ENCODE data around the gene SRSF1. TPM values are rescaled to one million over a fixed set of nuclear protein-coding genes. Genes with fewer than 3 reads are reported as not detected.

SRSF1 gene
- total and polyA plus RNA-seq, 5 donors from 2014 or later = 46.1 to 114 (median 50.8) TPM

DNA sequence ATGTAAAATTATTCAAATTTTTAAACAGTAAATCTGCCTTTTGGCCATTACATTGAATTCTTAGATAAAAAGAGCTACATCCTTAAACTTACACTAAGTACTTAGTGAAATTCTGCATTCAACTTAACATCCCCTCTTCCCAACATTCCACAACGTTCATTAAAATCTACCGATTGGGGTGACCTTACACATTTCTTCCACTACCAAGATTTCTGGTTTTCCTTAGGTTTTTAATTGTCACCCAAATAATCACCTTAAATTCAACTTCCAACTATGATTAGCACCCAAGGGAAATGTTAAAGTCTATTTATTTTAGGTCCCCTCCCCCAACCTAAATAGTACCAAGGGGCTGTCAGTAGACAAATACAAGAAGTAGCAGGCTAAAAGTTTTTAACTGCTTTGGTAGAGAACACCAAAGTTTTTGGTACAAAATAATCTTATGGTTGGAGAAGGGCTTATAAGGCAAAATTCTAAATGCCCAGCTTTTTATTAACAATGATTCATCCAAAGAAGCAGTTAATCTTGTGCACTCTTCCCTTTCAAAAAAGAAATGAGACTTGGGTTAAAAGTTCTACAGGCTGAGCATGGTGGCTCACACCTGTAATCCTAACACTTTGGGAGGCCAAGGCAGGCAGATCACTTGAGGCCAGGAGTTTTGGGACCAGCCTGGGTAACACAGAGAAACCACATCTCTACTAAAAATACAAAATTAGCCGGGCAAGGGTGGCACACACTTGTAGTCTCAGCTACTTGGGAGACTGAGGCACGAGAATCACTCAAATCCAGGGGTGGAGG, 4.7 kb downstream of the SRSF1 start:
- Histone ChIP-seq H3K4me3 (ENCODE audit: low read depth, low read length) (no peak overlapping the region), H3K36me3 (ENCODE audit: control insufficient read depth, insufficient read depth, low read length) (peaks cover 47% of the 10 kb centered on the region), H3K9me3 (ENCODE audit: control insufficient read depth in 2 of 2, low read length in 2 of 2) (no peaks in the 10 kb centered on the region), H3K27ac (ENCODE audit: insufficient read depth, low read length, poor library complexity, severe bottlenecking) (no peak overlapping the region), H3K27me3 (ENCODE audit: control insufficient read depth, insufficient read depth, low read length) (no peaks in the 10 kb centered on the region), H3K4me1 (ENCODE audit: control insufficient read depth, insufficient read depth, low read length, poor library complexity, severe bottlenecking) (peaks cover 40% of the 10 kb centered on the region)
- peak overlapping the region in 2 of 3 donors; percentile 8 to 42 for H3K27ac Mint-ChIP-seq
- ATAC-seq (ENCODE audit: low read depth in 2 of 2) = no peak
- peaks cover 24 to 77% (median 49%) of the 10 kb centered on the region in 4 donors for H3K4me1 Mint-ChIP-seq
- DNase-seq = no peak
- H3K4me3 Mint-ChIP-seq = peak overlapping the region in 2 of 4 donors; percentile 13 to 54
- H3K9me3 Mint-ChIP-seq = no peaks in the 10 kb centered on the region
- H3K36me3 Mint-ChIP-seq = peaks cover 37% of the 10 kb centered on the region
- H3K27me3 Mint-ChIP-seq = peaks cover 2% of the 10 kb centered on the region

DNA sequence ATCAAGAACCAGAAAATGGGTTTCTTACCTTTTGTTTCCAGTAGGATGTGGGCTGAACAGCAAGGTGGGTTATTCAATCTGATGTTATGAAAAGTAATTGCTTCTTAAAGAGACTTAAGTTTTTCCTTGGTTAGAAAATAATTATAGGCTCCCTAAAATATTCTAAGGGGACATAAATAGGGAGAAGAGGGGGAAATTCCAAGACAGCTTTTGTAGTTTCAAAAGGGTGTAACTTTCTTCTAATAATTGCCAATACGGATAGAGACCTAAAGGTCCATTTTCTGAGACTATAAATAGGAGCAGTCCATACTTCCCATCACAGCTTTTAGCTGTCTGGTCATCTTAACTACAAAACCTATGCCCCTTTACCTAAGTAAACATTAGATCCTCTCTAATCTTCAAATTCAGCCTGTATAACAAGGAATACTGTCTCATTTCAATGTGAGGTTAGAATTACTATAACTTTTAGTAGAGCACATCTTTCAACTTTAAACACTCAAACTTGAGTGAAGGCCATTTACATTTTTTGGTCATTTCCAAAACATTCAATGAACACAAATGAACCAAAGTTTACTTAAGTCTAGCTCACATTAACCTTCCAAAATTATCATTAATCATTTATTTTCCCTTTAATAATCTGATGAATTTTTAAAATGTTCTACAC, 5.5 kb downstream of the SRSF1 start:
- peaks cover 32% of the 10 kb centered on the region for H3K36me3 Mint-ChIP-seq
- Histone ChIP-seq H3K27ac (ENCODE audit: insufficient read depth, low read length, poor library complexity, severe bottlenecking) (peak overlapping the region; percentile 37), H3K9me3 (ENCODE audit: control insufficient read depth in 2 of 2, low read length in 2 of 2) (no peaks in the 10 kb centered on the region), H3K4me3 (ENCODE audit: low read depth, low read length) (no peak overlapping the region), H3K36me3 (ENCODE audit: control insufficient read depth, insufficient read depth, low read length) (peaks cover 50% of the 10 kb centered on the region), H3K27me3 (ENCODE audit: control insufficient read depth, insufficient read depth, low read length) (no peaks in the 10 kb centered on the region), H3K4me1 (ENCODE audit: control insufficient read depth, insufficient read depth, low read length, poor library complexity, severe bottlenecking) (peaks cover 40% of the 10 kb centered on the region)
- no peaks in the 10 kb centered on the region for H3K27me3 Mint-ChIP-seq
- peak overlapping the region in 2 of 3 donors; percentile 42 to 63 for H3K27ac Mint-ChIP-seq
- peaks cover 22 to 71% (median 46%) of the 10 kb centered on the region in 4 donors for H3K4me1 Mint-ChIP-seq
- ATAC-seq (ENCODE audit: low read depth in 2 of 2) (no peak), DNase-seq (no peak)
- no peak overlapping the region for H3K4me3 Mint-ChIP-seq
- no peaks in the 10 kb centered on the region for H3K9me3 Mint-ChIP-seq

DNA sequence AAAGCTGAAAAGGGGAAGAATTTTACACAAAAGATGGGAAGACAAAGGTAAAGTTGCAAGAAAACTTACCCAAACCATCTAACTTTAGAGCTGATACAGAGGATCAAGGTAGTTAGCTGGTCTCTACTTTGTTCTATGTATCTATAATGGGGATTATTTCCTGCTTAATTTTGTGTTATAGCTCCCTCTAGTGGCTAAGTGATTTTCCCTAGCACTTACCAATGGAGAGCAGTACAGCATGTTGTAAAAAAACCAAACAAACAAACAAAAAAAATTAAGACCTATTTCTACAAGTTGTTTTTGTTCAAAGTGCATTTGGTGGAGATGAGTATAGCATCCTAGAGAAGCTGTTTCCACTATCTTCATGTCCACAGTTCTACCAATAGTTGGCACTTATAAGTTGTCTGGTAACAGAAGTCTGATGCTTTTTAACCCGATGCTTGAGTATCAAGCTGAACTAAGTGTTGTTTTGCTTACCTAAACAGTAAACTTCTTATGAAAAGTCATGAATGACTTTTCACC, 7.5 kb downstream of the SRSF1 start:
- Histone ChIP-seq H3K4me1 (ENCODE audit: control insufficient read depth, insufficient read depth, low read length, poor library complexity, severe bottlenecking) (peaks cover 35% of the 10 kb centered on the region), H3K27ac (ENCODE audit: insufficient read depth, low read length, poor library complexity, severe bottlenecking) (peak overlapping the region; percentile 61), H3K4me3 (ENCODE audit: low read depth, low read length) (no peak overlapping the region), H3K9me3 (ENCODE audit: control insufficient read depth in 2 of 2, low read length in 2 of 2) (no peaks in the 10 kb centered on the region), H3K36me3 (ENCODE audit: control insufficient read depth, insufficient read depth, low read length) (peaks cover 38% of the 10 kb centered on the region), H3K27me3 (ENCODE audit: control insufficient read depth, insufficient read depth, low read length) (no peaks in the 10 kb centered on the region)
- Mint-ChIP-seq H3K4me3 (peak overlapping the region in 2 of 4 donors; percentile 50 to 64), H3K9me3 (no peaks in the 10 kb centered on the region), H3K4me1 (peaks cover 18 to 63% (median 39%) of the 10 kb centered on the region in 4 donors), H3K27ac (peak overlapping the region; percentile 1 to 50 (median 34)), H3K36me3 (peaks cover 12% of the 10 kb centered on the region), H3K27me3 (no peaks in the 10 kb centered on the region)
- peak in 2 of 3 donors; percentile 76 to 86 for DNase-seq
- ATAC-seq (ENCODE audit: low read depth in 2 of 2) = peak; percentile 74 to 85

DNA sequence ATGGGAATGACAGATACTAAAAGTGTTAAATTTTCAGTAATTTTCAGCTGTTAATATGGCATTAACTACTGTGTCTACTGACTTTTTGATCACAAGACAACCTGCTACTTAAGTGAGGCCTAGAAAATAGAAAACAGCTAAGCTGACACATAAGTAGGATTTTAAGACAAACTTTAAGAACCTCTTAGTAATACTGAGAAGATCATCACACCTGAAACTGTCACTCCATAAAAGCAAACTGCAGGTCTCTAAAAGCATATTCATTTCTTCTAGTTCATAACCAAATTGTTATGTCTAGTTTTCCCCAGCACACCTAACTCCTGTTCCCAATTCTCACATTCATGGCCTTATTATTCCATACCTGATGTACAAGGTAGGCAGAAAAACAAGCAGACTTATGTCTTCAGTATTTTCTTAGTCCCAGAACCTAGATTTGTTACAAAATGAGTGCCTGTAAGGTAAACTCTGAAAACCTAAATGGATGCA, 8.0 kb downstream of the SRSF1 start:
- H3K27ac ChIP-seq (ENCODE audit: insufficient read depth, low read length, poor library complexity, severe bottlenecking) = peak overlapping the region; percentile 61

DNA sequence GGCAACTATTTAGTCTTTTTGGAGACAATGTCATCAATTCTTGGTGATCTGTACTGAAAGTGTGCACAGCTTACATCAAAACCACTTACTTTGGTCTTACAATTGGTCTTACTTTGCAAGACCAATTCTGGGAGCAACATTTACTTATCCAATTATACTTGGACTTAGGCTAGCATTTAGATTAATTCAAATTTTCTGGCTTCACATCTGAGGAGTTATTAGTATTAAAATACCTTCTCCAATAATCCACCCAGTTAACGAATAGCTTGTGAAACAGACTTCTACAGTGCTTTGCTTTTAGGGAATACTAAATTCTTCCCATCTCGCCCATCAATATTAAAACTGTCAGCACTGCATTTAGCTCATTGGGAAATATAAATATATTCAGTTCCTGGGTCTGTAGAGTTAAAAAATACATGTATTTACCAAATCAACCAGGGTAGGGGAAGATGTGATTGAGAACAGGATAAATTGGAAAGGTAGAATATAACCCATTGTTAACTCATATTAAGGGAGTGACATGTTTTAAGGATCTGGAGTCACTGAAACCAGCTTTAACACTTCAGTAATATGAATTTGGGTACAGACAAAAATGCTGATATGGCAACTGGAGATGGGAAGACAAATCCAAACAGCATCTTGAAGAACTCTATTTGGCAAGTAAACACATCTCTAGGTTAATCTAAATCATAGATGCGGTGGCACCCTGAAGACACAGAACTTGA, 9.8 kb downstream of the SRSF1 start:
- no peak overlapping the region for H3K4me3 ChIP-seq (ENCODE audit: low read depth, low read length)
- H3K27ac Mint-ChIP-seq = peak overlapping the region in 1 of 3 donors; percentile 44
- H3K4me1 ChIP-seq (ENCODE audit: control insufficient read depth, insufficient read depth, low read length, poor library complexity, severe bottlenecking) = peaks cover 21% of the 10 kb centered on the region
- H3K4me3 Mint-ChIP-seq = peak overlapping the region in 1 of 4 donors; percentile 2
- H3K36me3 ChIP-seq (ENCODE audit: control insufficient read depth, insufficient read depth, low read length) = peaks cover 15% of the 10 kb centered on the region
- no peak overlapping the region for H3K27ac ChIP-seq (ENCODE audit: insufficient read depth, low read length, poor library complexity, severe bottlenecking)
- no peaks in the 10 kb centered on the region for H3K36me3 Mint-ChIP-seq
- no peak for ATAC-seq (ENCODE audit: low read depth in 2 of 2)
- H3K27me3 ChIP-seq (ENCODE audit: control insufficient read depth, insufficient read depth, low read length) = no peaks in the 10 kb centered on the region
- no peaks in the 10 kb centered on the region for H3K9me3 ChIP-seq (ENCODE audit: control insufficient read depth in 2 of 2, low read length in 2 of 2)
- DNase-seq = no peak
- H3K9me3 Mint-ChIP-seq = no peaks in the 10 kb centered on the region
- peaks cover 21 to 59% (median 41%) of the 10 kb centered on the region in 4 donors for H3K4me1 Mint-ChIP-seq
- no peaks in the 10 kb centered on the region for H3K27me3 Mint-ChIP-seq

More for the DNA sequence above, 8.0 kb downstream of the SRSF1 start:
- H3K36me3 ChIP-seq (ENCODE audit: control insufficient read depth, insufficient read depth, low read length) = peaks cover 33% of the 10 kb centered on the region
- Mint-ChIP-seq H3K27me3 (no peaks in the 10 kb centered on the region), H3K4me1 (peaks cover 22 to 63% (median 40%) of the 10 kb centered on the region in 4 donors), H3K4me3 (no peak overlapping the region), H3K36me3 (peaks cover 12% of the 10 kb centered on the region), H3K9me3 (no peaks in the 10 kb centered on the region), H3K27ac (peak overlapping the region; percentile 1 to 50 (median 34))
- ATAC-seq (ENCODE audit: low read depth in 2 of 2) (no peak), DNase-seq (no peak)
- no peaks in the 10 kb centered on the region for H3K9me3 ChIP-seq (ENCODE audit: control insufficient read depth in 2 of 2, low read length in 2 of 2)
- peaks cover 30% of the 10 kb centered on the region for H3K4me1 ChIP-seq (ENCODE audit: control insufficient read depth, insufficient read depth, low read length, poor library complexity, severe bottlenecking)
- no peaks in the 10 kb centered on the region for H3K27me3 ChIP-seq (ENCODE audit: control insufficient read depth, insufficient read depth, low read length)
- no peak overlapping the region for H3K4me3 ChIP-seq (ENCODE audit: low read depth, low read length)

DNA sequence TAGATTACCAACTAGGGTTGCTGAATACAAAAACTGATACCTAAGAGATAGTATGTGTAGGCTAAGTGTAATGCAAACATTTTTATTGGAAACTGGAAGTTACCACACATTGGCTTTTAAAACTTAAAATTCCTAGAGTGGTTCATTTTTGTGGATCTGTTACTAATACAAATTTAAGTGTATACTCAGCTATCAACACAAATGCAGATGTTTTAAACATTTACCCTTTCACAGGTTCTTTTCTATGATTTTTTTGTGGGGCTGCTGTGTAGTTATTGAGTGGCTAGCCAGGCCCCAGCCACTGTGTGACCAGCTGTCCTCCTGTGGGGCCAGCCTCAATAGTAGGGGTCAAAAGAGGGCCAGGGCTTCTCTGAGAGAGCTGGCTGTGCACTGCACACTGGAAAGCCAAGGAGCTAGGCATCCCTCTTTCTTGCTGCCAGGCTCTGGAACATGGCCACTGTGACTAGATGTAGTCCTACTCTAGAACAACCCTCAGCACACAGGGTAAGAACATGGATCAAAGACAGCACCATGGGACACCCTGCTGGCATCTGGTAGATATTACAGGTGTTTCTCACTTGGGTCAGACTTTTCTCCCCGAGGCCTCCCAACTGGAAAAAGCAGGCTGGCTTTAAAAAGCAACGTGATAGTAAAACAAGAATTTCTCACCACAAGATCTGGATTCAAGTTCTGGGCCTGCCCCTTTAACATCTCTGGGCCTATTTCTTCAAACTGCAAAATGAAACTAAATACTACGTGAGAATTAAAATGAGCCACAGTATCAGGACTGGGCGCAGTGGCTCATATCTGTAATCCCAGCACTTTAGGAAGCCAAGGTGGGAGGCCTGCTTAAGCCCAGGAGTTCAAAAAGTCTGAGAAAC, 11.7 kb downstream of the SRSF1 start:
- Histone ChIP-seq H3K9me3 (ENCODE audit: control insufficient read depth in 2 of 2, low read length in 2 of 2) (no peaks in the 10 kb centered on the region), H3K36me3 (ENCODE audit: control insufficient read depth, insufficient read depth, low read length) (peaks cover 3% of the 10 kb centered on the region), H3K27me3 (ENCODE audit: control insufficient read depth, insufficient read depth, low read length) (no peaks in the 10 kb centered on the region), H3K4me3 (ENCODE audit: low read depth, low read length) (peak overlapping the region; percentile 29), H3K4me1 (ENCODE audit: control insufficient read depth, insufficient read depth, low read length, poor library complexity, severe bottlenecking) (peaks cover 21% of the 10 kb centered on the region), H3K27ac (ENCODE audit: insufficient read depth, low read length, poor library complexity, severe bottlenecking) (peak overlapping the region; percentile 44)
- H3K27me3 Mint-ChIP-seq = no peaks in the 10 kb centered on the region
- peaks cover 21 to 55% (median 39%) of the 10 kb centered on the region in 4 donors for H3K4me1 Mint-ChIP-seq
- DNase-seq (peak; percentile 26 to 77 (median 56)), ATAC-seq (ENCODE audit: low read depth in 2 of 2) (peak; percentile 85 to 87)
- H3K4me3 Mint-ChIP-seq = peak overlapping the region in 3 of 4 donors; percentile 13 to 59 (median 15)
- H3K36me3 Mint-ChIP-seq = no peaks in the 10 kb centered on the region
- no peaks in the 10 kb centered on the region for H3K9me3 Mint-ChIP-seq
- peak overlapping the region; percentile 65 to 83 (median 81) for H3K27ac Mint-ChIP-seq

All from CD4-positive, CD25-positive, alpha-beta regulatory T cell (primary cell).